OCI-LY1 (cell line): ENCODE results near the gene QPRT.
"Not testable (repeated sequence)": the region's sequence is repeated elsewhere in the genome, so short reads cannot be mapped to it uniquely, and the experiment has no call there.

Experiments used
- H2AFZ ChIP-seq: fragments of 200-600 bp; sonication (generic), shearing (Covaris generic); 2 replicates; pipeline ENCODE4 v1.6.0; 2014; ENCODE audit warnings: antibody characterized with exemption, mild to moderate bottlenecking, low read length
- H3F3A ChIP-seq: fragments of 200-600 bp; sonication (generic), shearing (Covaris generic); 2 replicates; pipeline ENCODE4 v1.6.0; 2014; ENCODE audit warnings: mild to moderate bottlenecking, antibody characterized with exemption, low read length, moderate library complexity; ENCODE audit not compliant: insufficient read depth
- H3K27ac ChIP-seq: fragments of 200-600 bp; sonication (generic); 2 replicates; pipeline ENCODE4 v1.5.1; 2014; ENCODE audit warnings: low read length, mixed run types, mild to moderate bottlenecking, low read depth; ENCODE audit not compliant: poor library complexity, severe bottlenecking
- H3K27me3 ChIP-seq: fragments of 200-600 bp; sonication (generic); 2 replicates; pipeline ENCODE4 v1.6.0; 2014; ENCODE audit warnings: antibody characterized with exemption, mild to moderate bottlenecking, low read length, moderate library complexity; ENCODE audit not compliant: insufficient read depth
- H3K36me3 ChIP-seq: fragments of 200-600 bp; sonication (generic); 2 replicates; pipeline ENCODE4 v1.6.1; 2014; ENCODE audit warnings: mild to moderate bottlenecking, antibody characterized with exemption, low read length, moderate library complexity, mixed read lengths; ENCODE audit not compliant: insufficient read depth
- H3K4me1 ChIP-seq: fragments of 200-600 bp; sonication (generic); 2 replicates; pipeline ENCODE4 v1.5.1; 2014; ENCODE audit warnings: mild to moderate bottlenecking, low read length, moderate library complexity; ENCODE audit not compliant: insufficient read depth, severe bottlenecking
- H3K4me2 ChIP-seq: fragments of 200-600 bp; sonication (generic), shearing (Covaris generic); 2 replicates; pipeline ENCODE4 v1.6.1; 2014; ENCODE audit warnings: low read length
- H3K4me3 ChIP-seq: fragments of 200-600 bp; sonication (generic); 2 replicates; pipeline ENCODE4 v1.5.1; 2014; ENCODE audit warnings: low read length, low read depth, mild to moderate bottlenecking, mixed read lengths; ENCODE audit not compliant: poor library complexity, severe bottlenecking
- H3K79me2 ChIP-seq: fragments of 200-600 bp; shearing (Covaris generic); 2 replicates; pipeline ENCODE4 v1.6.1; 2016; ENCODE audit warnings: mixed run types, low read length, mixed read lengths; ENCODE audit not compliant: insufficient read depth
- H3K9ac ChIP-seq: fragments of 200-600 bp; sonication (generic), shearing (Covaris generic); 2 replicates; pipeline ENCODE4 v1.6.1; 2014; ENCODE audit warnings: mild to moderate bottlenecking, low read length, mixed read lengths
- H3K9me2 ChIP-seq: fragments of 200-600 bp; sonication (generic), shearing (Covaris generic); 2 replicates; pipeline ENCODE4 v1.6.1; 2014; ENCODE audit warnings: low read depth, mild to moderate bottlenecking, low read length, mixed read lengths
- H3K9me3 ChIP-seq: fragments of 200-600 bp; shearing (Covaris generic); 2 replicates; pipeline ENCODE4 v1.6.1; 2014; ENCODE audit warnings: low read length, mixed read lengths
- H4K20me1 ChIP-seq: fragments of 200-600 bp; sonication (generic), shearing (Covaris generic); 2 replicates; pipeline ENCODE4 v1.6.0; 2016; ENCODE audit warnings: mild to moderate bottlenecking, low read length; ENCODE audit not compliant: insufficient read depth
- EZH2 ChIP-seq: fragments of 200-600 bp; sonication (generic), shearing (Covaris generic); IDR thresholded peaks from 2 replicates; pipeline ENCODE4 v1.8.0; 2017; ENCODE audit warnings: borderline replicate concordance, mixed run types, mild to moderate bottlenecking, antibody characterized with exemption, low read length, moderate library complexity, mixed read lengths
- TF ChIP-seq, protein P1 (sequence below): fragments of 200-600 bp; sonication (generic), shearing (Covaris generic); IDR thresholded peaks from 2 replicates; pipeline ENCODE4 v1.5.1; 2017; ENCODE audit warnings: mild to moderate bottlenecking, antibody characterized with exemption, low read length, moderate library complexity, mixed read lengths

QPRT gene

DNA sequence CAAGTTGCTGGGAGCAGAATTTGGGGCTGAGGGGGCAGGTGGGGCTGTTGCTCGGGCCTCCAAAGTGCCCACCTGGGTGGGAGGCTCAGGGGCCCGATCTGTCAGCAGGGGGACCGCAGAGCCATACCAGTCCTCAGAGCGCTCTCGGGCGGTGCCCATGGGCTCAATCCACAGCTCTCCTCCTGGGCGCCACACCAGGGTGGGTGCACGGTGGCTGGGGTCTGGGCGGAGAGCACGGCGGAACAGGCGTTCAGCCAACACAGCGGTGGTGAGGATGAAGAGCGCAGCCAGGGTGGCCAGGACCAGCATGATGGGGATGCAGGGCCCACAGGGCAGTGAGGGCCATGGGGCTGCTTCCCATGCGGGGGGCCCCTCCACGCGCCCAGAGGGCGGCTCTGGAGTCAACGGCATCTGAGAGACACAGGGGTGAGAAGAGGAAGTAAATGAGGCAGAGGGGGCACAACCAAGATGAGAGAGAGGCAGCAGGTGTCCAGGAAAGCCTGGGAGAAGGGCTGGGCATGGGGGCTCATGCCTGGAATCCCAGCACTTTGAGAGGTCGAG, 65.6 kb downstream of the QPRT start:
- H3K79me2 ChIP-seq: no peaks in the 10 kb centered on the region
- H3K9me2 ChIP-seq: no peaks in the 10 kb centered on the region
- no peaks in the 10 kb centered on the region; the same call in 1 of the 2 replicates for H3K36me3 ChIP-seq
- H2AFZ ChIP-seq: no peak overlapping the region
- no peaks in the 10 kb centered on the region for H4K20me1 ChIP-seq
- H3K27me3 ChIP-seq: no peaks in the 10 kb centered on the region; the same call in 1 of the 2 replicates
- no peak overlapping the region for H3K9ac ChIP-seq
- TF ChIP-seq, protein P1, sequence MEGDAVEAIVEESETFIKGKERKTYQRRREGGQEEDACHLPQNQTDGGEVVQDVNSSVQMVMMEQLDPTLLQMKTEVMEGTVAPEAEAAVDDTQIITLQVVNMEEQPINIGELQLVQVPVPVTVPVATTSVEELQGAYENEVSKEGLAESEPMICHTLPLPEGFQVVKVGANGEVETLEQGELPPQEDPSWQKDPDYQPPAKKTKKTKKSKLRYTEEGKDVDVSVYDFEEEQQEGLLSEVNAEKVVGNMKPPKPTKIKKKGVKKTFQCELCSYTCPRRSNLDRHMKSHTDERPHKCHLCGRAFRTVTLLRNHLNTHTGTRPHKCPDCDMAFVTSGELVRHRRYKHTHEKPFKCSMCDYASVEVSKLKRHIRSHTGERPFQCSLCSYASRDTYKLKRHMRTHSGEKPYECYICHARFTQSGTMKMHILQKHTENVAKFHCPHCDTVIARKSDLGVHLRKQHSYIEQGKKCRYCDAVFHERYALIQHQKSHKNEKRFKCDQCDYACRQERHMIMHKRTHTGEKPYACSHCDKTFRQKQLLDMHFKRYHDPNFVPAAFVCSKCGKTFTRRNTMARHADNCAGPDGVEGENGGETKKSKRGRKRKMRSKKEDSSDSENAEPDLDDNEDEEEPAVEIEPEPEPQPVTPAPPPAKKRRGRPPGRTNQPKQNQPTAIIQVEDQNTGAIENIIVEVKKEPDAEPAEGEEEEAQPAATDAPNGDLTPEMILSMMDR: no peak
- no peak for TF ChIP-seq EZH2
- H3K4me3 ChIP-seq: no peak overlapping the region
- no peak overlapping the region for H3K4me2 ChIP-seq
- no peaks in the 10 kb centered on the region for H3K9me3 ChIP-seq
- peaks cover 9% of the 10 kb centered on the region for H3K4me1 ChIP-seq
- H3F3A ChIP-seq: no peaks in the 10 kb centered on the region
- H3K27ac ChIP-seq: no peak overlapping the region

DNA sequence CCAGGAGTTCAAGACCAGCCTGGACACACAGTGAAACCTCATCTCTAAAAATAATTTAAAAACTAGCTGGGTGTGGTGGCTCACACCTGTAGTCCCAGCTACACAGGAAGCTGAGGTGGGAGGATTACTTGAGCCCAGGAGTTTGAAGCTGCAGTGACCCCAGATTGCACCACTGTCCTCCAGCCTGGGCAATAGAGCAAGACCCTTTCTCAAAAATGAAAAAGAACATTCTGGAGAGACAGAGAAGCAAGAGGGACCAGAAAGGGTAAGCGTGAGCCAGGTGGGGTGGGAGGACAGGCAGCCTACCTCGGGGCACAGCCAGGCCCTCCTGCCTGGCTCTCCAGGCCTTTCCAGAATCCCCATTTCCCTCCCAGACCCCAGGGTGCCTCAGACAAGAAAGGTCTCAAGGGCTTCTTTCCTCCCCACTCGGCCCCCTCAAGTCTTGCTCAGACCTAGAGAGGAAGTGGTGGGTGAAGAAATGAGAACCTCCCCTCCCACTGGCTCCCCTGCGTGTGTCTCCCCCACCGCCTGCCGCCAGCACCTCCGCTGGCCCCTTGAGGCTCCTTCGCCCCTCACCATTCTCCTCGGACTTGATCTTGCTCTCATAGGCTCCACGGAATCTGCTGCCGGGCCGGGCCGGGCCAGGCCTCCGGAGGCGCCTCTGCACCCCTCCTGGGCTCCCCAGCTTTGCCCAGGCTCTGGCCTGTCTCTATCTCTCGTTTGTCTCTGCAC, 66.3 kb downstream of the QPRT start:
- Histone ChIP-seq H3K27me3 (no peaks in the 10 kb centered on the region; the same call in 1 of the 2 replicates), H3K4me1 (peaks cover 9% of the 10 kb centered on the region), H3K36me3 (no peaks in the 10 kb centered on the region; the same call in 1 of the 2 replicates), H3K79me2 (no peaks in the 10 kb centered on the region), H3K9me3 (no peaks in the 10 kb centered on the region), H3K4me2 (peak overlapping the region; percentile 43), H3K9ac (peak overlapping the region; percentile 13; the same call in 1 of the 2 replicates), H3K9me2 (no peaks in the 10 kb centered on the region), H3K4me3 (peak overlapping the region; percentile 36), H4K20me1 (no peaks in the 10 kb centered on the region), H2AFZ (no peak overlapping the region), H3K27ac (no peak overlapping the region), H3F3A (no peaks in the 10 kb centered on the region)
- TF ChIP-seq, protein P1: no peak
- TF ChIP-seq EZH2: no peak

DNA sequence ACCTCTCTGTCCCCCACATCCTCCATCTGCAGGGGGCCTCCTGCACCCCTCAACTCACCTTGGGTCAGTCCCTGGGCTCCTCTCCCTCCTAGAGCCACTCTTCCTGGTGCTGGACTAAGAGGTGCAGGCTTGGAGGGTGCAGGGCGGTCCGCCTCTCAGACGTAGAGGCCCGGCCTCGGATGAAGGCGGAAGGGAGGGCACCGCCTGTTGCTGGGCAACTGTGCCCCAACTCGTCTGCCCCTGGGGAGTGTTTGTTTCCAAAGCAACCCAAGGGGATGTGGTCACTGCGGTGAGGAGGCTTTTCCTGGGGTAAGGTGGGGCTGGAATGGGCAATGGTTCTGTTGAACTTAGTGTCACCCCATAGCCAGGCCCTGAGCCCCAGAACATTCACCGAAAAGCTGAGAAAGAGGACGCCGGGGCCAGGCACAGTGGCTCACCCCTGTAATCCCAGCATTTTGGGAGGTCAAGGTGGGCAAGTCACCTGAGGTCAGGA, 66.9 kb downstream of the QPRT start, which contains the start of gene C16orf54:
TSS of gene C16orf54 (minus strand) at position 138 of the 493 bp plus-strand sequence. CDS start 1,039 bp downstream, outside the sequence.
- Histone ChIP-seq H3K4me2 (peak within 1 kb of the TSS; percentile 43), H3K4me1 (peaks cover 9% of the 10 kb centered on the region), H3K9me2 (no peaks in the 10 kb centered on the region), H3F3A (no peaks in the 10 kb centered on the region), H3K36me3 (no peaks in the 10 kb centered on the region; the same call in 1 of the 2 replicates), H3K9ac (peak within 1 kb of the TSS; percentile 13; the same call in 1 of the 2 replicates), H2AFZ (no peak within 1 kb of the TSS), H4K20me1 (no peaks in the 10 kb centered on the region), H3K27me3 (no peaks in the 10 kb centered on the region; the same call in 1 of the 2 replicates), H3K4me3 (peak within 1 kb of the TSS; percentile 36), H3K79me2 (no peaks in the 10 kb centered on the region), H3K27ac (no peak within 1 kb of the TSS), H3K9me3 (no peaks in the 10 kb centered on the region)
- TF ChIP-seq, protein P1: no peak
- TF ChIP-seq EZH2: no peak

DNA sequence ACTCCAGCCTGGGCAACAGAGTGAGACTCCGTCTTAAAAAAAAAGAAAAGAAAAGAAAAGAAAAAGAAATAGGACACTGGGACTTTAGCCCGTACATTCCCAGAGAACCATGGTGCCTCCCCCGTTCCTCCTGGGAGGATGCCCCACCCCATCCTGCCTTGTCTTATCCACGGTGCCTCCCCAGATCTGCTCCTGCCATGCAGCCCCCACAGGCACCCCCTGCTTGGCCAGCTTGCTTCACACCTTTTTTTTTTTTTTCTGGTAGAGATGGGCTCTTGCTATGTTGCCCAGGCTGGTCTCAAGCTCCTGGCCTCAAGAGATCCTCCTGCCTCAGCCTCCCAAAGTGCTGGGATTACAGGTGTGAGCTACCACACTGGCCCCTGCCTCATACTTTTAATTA, 67.5 kb downstream of the QPRT start:
- not testable (repeated sequence) for H3K36me3 ChIP-seq, H4K20me1 ChIP-seq, H3K27me3 ChIP-seq, H3K9me2 ChIP-seq, H3K4me2 ChIP-seq, H3K79me2 ChIP-seq, H3K4me3 ChIP-seq, H3K9ac ChIP-seq, H3F3A ChIP-seq, H2AFZ ChIP-seq, H3K27ac ChIP-seq, H3K9me3 ChIP-seq, H3K4me1 ChIP-seq
